Fibroblast of the aortic adventitia (primary cell): ENCODE results near the gene DLGAP1. TPM values are rescaled to one million over a fixed set of nuclear protein-coding genes. Genes with fewer than 3 reads are reported as not detected.

Experiments used
- DNase-seq: peaks from one replicate; pipeline ENCODE4 v3.0.0-alpha.2; 2010; ENCODE audit warnings: low read depth
- H3K4me3 ChIP-seq: 2 replicates; pipeline ENCODE4 v1.5.1; 2011; ENCODE audit warnings: low read depth, mild to moderate bottlenecking, control low read depth, low read length, moderate library complexity
- total RNA-seq: library from RNA; depleted of rRNA; stranded (reverse); fragments of >200 nt; gene quantifications from 2 replicates; pipeline ENCODE4 v1.2.3, GENCODE V29; 2012; ENCODE audit warnings: low replicate concordance
- TF ChIP-seq, protein P1 (sequence below): IDR thresholded peaks from 2 replicates; pipeline ENCODE4 v1.5.1; 2011; ENCODE audit warnings: mild to moderate bottlenecking, low read length, control low read depth, inconsistent platforms; ENCODE audit not compliant: insufficient read depth

The DLGAP1 gene
- total RNA-seq, 1 donor: 1.4 TPM

DNA sequence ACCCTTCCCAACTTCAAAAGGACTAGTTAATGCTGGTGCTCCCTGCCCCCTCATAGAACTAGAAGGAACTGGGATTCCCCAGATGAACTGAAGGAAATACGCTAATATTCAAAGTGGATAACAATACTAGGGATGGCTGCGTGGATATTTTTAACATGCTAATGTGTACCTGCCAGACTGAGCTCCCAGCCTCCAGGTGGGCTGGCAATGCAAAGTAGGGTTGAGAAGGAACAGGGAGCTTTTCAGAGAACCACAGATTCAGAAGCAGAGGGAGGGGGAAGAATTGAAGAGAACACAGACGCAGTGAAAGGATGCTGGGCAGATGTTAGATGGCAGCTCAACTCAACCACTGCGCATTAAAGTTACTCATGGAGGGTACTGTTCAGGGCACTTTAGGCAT, 650.8 kb downstream of the DLGAP1 start:
- H3K4me3 ChIP-seq: no peak overlapping the region
- TF ChIP-seq, protein P1, sequence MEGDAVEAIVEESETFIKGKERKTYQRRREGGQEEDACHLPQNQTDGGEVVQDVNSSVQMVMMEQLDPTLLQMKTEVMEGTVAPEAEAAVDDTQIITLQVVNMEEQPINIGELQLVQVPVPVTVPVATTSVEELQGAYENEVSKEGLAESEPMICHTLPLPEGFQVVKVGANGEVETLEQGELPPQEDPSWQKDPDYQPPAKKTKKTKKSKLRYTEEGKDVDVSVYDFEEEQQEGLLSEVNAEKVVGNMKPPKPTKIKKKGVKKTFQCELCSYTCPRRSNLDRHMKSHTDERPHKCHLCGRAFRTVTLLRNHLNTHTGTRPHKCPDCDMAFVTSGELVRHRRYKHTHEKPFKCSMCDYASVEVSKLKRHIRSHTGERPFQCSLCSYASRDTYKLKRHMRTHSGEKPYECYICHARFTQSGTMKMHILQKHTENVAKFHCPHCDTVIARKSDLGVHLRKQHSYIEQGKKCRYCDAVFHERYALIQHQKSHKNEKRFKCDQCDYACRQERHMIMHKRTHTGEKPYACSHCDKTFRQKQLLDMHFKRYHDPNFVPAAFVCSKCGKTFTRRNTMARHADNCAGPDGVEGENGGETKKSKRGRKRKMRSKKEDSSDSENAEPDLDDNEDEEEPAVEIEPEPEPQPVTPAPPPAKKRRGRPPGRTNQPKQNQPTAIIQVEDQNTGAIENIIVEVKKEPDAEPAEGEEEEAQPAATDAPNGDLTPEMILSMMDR: no peak
- DNase-seq: no peak

- H3K4me3 ChIP-seq: no peak overlapping the region
- TF ChIP-seq, protein P1: no peak
- DNase-seq: no peak
Measured at GRCh38 chr18:3803350-3803749, 651.8 kb downstream of the DLGAP1 start.

- H3K4me3 ChIP-seq: no peak overlapping the region
- no peak for DNase-seq
- TF ChIP-seq, protein P1: no peak
Measured at GRCh38 chr18:3799515-3799914, 655.6 kb downstream of the DLGAP1 start.

DNA sequence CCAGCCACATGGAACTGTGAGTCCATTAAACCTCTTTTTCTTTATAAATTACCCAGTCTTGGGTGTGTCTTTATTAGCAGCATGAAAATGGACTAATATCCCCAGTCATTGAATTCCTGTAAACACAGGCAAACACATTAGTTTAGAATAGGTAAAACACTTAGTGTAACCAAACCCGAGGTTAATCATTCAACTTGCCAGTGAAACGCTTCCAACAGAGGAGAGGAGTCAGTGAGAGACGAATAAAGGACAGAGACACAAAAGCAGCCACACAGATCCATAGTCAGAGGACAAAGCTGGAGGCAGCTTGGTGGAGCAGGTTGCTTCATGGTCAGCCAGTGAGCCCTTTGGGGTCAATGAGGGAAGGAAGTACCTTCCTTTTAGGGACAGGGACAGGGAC, 657.1 kb downstream of the DLGAP1 start:
- DNase-seq: no peak
- TF ChIP-seq, protein P1: no peak
- H3K4me3 ChIP-seq: no peak overlapping the region

DNA sequence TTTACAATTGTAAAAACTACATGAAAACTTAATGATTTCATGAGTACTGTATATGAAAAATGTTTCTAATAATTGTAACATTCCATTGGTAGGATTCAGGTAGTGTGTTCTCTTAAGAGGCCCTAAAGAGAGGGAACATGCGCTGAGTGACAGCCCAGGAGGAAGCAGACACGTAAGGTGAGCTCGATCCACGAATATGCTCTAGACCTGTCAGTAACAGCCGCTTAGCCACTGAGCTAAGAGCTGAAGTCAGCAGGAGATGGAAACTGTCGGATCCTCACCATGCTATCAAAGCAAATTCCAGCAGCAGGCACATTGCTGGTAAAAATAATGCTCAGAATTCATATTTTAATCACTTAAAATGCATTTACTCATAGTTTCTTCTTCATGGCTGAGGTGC, 658.7 kb downstream of the DLGAP1 start:
- TF ChIP-seq, protein P1: no peak
- no peak for DNase-seq
- no peak overlapping the region for H3K4me3 ChIP-seq

DNA sequence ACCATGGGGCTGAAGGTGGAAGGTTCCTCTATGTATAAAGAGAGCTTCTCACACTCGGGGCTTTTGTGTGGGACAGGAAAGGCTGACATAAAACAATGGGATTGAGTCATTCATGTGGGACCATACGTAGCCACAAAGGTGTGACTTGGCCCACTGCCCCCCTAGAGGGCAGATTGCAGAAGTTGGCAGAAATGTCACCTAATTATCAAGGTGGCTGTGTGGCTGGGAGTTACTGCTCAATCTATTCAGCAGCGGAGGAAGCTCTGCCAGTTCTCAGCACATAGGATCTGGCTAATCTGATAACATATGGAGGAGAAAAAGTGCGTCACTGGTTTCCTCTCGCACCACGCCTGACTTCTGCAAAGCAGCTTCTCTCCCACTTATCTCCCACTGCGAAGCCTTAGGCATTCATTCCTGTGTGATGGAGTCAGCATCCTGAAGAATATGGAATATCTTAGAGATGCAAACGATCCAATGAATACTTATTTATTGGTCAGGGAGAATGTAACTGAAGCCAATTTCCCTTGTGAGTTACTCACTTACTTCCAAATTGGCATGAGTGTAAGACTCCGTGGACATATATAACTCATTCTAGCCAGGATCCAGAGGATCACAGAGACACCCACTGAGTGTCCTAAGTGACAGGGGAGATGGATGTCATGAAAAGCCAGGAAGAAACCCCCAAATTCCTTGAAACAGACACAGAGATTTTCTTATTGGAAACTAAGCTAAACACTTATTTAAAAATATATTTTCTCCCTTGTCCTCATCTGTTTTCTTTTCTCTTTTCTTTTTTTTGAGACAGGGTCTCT, 660.4 kb downstream of the DLGAP1 start:
- no peak overlapping the region for H3K4me3 ChIP-seq
- peak; percentile 99 for DNase-seq
- TF ChIP-seq, protein P1: no peak

DNA sequence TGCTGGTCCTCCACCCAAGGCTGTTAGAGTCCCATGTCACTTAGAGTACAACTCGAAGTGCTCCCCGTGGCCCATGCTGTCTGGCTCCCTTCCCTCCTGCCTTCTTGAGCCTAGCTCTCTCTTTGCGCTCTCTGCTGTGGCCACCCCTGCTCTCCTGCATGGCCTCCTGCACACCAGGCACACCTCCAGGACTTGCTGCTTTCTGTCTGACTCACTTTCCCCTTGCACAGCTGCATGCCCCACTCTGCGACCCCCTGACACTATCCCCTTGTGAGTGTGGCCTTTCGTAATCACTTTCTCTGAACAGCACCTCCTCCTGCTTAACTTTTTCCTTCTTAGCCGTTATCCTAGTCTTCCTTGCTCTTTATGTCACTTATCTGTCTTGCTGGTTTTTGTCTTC, 661.6 kb downstream of the DLGAP1 start:
- no peak overlapping the region for H3K4me3 ChIP-seq
- TF ChIP-seq, protein P1: no peak
- peak; percentile 47 for DNase-seq
